ENCODE measurements around the gene OSBPL5.
A peak's percentile ranks its signal among the peaks of the same experiment; 100 is the strongest.
"Not testable (repeated sequence)": the region's sequence is repeated elsewhere in the genome, so short reads cannot be mapped to it uniquely, and the experiment has no call there.

OSBPL5 gene

GRCh38 chr11:3120071-3120792 is 44.9 kb downstream of the OSBPL5 start:
- DNase-seq (ENCODE audit: low spot score): no peak

DNA sequence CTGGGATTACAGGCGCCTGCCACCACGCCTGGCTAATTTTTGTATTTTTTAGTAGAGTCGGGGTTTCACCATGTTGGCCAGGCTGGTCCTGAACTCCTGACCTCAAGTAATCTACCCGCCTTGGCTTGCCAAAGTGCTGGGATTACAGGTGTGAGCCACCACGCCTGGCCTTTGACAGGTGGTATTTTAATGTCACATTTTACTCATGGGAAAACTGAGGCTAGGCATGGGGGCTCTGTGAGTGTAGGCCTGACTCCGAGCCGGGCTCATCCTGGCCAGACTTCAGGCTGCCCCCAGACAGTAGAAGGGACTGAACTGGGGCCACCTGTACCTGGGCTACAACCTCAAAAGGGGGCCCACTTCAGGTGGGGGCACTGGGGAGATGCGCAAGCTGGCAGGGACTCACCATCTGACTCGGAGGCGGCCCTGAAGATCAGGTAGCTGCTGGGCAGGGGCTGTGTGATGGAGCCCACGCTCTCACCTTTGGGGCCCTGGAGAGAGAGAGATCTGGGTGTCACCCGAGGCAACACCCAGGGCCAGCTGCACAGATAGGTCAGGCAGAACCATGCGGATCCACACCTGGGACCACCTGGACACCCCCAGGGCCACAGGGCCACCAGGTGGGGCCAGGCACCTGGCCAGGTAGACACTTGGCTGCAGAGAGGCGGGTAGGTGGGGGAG is 45.8 kb downstream of the OSBPL5 start:
- DNase-seq (ENCODE audit: low spot score): no peak

DNA sequence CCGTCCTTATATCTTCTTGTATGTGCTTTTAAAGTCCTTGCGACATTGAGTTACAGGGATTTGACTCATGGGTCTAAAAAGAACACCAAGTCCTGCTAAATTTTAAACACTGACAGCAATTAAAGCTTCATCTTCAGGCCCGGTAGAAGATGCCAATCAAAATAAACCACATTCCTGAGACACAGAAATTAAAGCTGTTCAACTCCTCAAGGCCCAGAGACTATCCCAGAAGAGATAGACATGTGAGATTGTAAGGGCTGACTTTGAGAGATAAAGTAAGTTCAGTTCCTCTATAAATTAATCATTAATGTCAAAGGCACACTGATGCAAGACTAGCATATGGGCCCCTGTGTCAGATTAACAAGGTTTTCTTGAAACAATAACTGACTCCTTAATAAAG is 49.8 kb downstream of the OSBPL5 start:
- no peak for DNase-seq (ENCODE audit: low spot score)

DNA sequence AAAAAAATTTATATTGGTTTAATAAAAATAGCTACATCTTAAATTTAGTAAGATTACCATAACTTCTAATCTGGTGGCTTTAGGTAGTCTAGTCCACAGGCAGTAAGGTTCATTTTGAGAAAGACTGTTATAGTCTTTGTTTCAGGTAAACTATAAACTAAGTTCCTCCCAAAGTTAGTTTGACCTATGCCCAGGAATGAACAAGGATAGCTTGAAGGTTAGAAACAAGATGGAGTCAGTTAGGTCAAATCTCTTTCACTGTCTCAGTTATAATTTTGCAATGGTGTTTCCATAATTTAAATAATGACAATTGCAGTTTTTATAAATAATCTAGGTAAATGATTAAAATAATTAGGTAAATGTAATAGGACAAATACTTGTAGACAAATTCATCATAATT is 51.4 kb downstream of the OSBPL5 start:
- not testable (repeated sequence) for DNase-seq (ENCODE audit: low spot score)

DNA sequence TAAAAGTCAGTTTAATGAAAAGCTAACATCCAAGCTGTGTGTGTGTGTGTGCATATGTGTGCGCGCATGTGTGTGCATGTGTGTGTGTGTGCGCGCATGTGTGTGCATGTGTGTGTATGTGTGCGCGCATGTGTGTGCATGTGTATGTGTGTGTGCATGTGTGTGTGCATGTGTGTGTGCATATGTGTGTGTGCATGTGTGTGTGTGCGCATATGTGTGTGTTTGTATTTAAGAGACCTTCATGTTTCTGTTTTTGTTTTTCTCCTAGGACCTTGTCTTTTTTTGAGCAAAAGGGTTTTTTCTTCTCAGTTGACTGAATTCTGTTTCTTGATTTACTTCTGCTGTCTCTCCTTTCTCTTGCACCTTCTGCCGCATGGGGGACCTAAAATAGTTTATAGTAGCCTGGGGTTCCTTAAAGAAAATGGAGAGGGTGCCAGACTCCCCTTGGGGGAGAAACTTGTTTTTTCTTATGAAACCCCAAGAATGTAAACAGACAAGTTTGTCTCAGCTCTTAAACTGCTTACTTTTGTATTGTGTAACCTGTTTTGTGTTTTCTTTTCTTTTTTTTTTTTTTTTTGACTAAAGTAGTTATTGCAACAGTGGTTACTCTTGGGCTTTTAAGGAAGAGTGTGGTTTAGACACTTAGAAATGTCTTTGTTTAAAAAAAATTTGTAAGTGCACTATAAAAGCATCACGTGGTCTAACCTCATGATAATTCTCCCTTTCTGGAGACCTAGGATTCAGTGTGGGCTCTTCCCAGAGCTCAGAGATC is 53.0 kb downstream of the OSBPL5 start:
- no peak for DNase-seq (ENCODE audit: low spot score)

DNA sequence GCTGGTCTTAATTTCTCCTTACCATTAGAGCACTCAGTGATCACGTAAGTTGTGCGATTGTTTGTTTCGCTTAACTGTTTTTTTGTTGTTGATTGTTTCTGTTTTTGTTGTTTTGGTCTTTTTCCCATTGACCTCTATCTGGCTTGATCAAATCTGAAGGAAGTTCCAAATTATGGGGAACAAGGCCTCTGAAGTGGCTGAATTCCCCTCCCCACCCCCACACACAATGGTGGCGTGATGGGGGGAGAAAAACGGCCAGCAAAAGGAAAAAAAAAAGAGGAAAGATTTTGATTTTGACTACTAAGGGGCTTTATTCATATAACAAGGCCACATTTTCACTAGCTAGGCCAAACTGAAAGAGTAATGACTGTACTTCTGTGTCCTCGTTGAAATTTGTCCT is 53.6 kb downstream of the OSBPL5 start:
- no peak for DNase-seq (ENCODE audit: low spot score)

DNA sequence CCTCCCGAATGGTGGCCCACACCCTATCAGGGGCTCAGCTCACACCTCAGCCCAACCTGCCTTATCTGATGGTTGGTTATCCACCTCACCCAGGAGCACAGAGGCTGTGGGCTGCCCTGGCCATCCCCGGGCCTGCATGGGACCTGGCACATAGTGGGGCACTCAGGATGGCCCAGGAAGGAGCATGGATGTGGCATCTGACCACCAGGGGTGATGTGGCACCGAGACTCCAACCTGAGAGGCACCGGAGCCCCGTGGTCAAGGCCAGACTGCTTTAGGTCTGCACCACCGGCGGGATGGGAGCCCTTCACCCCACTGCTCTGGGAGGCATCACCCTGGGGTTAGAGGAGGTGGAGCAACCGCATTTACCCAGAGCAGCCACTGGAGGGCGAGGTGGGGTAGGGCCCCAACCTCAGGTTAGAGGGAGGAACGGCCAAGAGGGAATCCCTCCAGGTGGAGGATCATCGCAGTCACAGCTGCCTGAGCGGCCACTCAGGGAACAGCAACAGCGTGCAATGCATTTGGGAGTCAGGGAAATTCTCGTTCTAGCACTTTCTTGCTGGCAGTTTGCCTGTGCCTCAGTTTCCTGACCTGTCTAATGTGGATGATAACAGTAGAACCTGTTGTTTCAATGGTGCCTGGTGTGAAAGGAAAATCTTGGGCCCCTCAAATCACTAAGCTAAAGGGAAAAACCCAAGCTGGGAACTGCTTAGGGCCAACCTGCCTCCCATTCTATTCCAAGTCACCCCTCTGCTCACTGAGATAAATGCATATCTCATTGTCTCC is 55.0 kb downstream of the OSBPL5 start:
- DNase-seq (ENCODE audit: low spot score): peak; percentile 75

GRCh38 chr11:3109434-3109833 is 55.7 kb downstream of the OSBPL5 start:
- DNase-seq (ENCODE audit: low spot score): no peak

- no peak for DNase-seq (ENCODE audit: low spot score)
Observed at GRCh38 chr11:3108183-3108721, 56.9 kb downstream of the OSBPL5 start.

GRCh38 chr11:3107608-3108182 is 57.4 kb downstream of the OSBPL5 start:
- no peak for DNase-seq (ENCODE audit: low spot score)

DNA sequence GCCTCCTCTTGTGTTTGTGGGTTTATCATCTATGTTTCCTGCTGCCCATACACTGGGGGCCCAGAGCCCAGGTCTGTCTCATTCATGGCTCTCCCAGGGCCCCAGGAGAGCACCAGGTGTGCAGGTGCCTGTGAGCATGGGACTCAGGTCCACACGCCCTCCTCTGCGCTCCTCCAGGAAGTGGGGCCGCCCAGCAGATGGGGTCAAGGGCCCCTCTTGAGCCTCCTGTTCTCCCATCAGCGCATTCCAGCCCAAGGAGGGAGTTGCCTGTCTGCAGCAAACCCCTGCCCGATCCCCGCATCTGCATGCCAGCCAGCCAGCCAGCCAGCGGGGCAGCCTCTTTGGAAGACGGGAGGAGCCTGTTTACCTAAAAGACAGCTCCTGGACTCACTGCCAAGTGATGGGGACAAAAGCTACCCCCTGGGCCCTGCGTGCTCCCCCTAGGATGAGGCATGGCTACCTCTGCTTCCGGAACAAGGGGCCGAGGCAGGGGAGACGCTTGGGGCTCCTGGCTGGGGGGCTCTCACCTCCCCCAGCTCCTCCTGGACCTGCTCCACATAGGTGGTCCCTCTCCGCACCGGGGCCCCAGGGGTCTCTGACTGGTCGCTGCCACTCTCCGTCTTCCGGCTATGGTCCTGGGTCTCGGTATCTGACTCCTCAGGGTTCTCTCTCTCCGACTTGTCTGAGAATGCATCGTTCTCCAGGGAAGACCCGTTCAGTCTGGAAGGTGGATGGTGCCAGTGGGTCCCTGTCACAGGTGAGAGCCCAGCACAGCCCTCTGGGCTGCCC is 58.2 kb downstream of the OSBPL5 start:
- DNase-seq (ENCODE audit: low spot score): no peak

DNA sequence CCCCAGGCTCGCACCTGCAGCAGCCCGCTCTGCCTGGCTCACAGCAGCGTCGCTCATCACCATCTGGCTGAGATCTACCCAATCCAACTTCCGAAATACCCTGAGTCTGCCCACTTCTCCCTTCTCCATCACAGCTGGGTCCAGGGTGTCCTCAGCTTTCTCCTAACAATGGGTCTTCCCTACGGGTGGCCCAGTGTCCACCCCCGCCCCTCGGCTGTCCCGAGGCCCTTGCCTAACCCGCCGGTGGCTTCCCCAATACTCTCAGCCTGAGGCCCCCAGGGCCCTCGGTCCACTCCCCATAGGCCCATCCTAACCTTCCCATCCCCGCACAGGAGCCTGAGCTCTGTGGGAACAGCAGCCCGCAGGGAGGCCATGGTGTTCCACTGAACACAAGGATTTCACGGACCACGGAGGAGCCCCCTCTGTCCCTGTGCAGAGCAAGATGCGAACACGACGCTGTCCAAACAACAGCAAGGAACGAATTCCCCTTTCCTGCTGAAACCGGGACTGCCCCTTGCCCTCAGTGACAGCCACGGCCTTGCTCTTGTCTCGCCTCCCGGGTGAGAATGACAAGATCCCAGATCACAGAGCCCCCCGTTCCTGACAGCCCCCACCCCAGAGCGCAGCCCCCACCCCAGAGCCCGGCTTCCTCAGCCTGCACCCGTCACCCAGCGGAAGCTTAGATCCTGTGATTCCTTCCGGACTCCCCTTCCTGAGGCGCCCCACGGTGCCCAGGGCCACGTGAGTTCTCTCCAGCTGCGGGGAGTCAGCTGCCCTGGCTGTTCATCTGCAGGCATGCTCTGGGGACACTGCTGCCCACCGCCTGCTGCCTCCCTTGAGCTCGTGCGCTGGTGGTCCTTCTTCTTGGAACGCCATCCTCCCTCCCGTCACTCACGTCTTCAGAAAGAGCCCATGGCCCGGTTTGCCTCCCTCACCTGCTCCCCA is 59.0 kb downstream of the OSBPL5 start:
- no peak for DNase-seq (ENCODE audit: low spot score)

DNA sequence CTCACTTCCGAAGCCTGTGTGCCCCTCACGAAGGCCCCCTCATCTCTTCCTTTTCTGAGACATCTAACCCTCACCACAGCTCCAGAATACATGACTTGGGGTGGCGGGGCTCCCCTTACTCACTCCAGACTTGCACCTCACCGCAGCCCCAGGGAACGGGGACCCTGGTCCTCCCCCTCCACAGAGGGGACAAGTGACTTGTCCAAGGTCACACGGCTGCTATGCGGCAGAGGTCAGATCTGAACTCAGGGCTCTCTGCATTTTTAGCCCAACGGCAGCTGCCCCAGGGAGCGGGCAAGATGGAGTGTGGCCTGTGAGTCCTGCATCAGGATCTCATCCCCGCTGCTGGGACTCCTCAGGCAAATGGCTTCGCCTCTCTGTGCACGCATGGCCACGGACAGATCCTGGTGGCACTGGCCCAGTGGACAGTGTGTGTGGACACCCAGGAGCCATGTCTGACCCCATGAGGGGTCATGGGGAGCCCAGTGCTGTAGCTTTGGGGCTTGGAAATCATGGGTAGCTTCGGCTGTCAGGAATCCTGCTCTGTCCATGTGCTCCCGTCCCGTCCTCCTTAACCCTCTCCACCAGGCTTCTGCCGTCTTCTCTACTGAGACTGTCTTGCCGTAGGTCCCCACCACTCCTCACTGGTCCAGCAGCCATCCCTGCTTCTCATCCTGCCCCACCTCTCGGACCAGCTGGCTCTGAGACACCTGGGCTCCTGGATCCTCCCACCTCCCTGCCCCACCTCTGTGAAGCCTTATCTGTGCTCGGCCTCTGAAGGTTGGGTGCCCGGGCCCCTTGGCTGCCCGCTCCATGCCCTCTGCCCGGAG is 59.9 kb downstream of the OSBPL5 start:
- no peak for DNase-seq (ENCODE audit: low spot score)

- no peak for DNase-seq (ENCODE audit: low spot score)
Observed at GRCh38 chr11:3104051-3104714, 60.9 kb downstream of the OSBPL5 start.

DNA sequence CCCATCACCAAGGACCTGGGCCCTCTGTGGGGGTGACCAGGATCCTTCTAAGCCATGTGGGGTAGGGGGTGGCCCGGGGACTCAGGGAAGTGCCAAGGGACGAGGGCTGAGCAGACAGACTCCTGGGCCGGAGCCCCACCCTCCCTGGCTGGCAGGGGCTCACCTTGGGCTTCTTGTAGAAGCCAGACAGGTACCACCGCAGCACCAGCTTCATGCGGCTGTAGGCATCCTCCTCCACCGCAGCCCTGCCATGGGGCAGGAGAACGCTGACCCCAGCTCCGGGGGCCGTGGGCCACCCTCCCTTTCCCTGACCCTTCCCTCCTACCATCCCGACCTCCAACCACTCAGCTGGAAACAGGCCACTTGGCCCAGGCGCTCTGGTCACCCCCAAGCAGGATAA is 62.0 kb downstream of the OSBPL5 start:
- no peak for DNase-seq (ENCODE audit: low spot score)

- DNase-seq (ENCODE audit: low spot score): no peak
Observed at GRCh38 chr11:3102641-3102921, 62.5 kb downstream of the OSBPL5 start.

GRCh38 chr11:3101921-3102640 is 63.0 kb downstream of the OSBPL5 start:
- no peak for DNase-seq (ENCODE audit: low spot score)

DNA sequence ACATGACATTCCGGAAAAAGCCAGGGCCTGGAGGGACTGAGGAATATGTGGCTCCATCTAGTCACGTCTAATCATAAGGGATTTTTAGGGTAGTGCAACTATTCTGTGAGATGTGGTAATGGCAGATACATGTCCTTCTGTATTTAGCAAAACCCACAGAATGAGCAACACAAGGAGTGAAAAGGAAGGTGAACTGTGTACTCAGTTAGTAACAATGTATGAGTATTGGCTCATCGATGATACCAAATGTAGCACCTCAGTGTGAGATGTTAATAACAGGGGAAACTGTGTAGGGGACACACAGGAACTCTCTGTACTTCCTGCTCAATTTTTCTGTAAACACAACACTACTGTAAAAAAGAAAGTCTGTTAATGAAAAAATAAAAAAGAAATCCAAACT is 65.9 kb downstream of the OSBPL5 start:
- no peak for DNase-seq (ENCODE audit: low spot score)
